Epidermal melanocyte (primary cell): ENCODE measurements around the gene DOCK6.

Source experiments
- DNase-seq: peaks from one replicate; pipeline ENCODE4 v3.0.0; 2011; ENCODE audit warnings: low spot score; ENCODE audit not compliant: insufficient read length

Gene DOCK6

DNA sequence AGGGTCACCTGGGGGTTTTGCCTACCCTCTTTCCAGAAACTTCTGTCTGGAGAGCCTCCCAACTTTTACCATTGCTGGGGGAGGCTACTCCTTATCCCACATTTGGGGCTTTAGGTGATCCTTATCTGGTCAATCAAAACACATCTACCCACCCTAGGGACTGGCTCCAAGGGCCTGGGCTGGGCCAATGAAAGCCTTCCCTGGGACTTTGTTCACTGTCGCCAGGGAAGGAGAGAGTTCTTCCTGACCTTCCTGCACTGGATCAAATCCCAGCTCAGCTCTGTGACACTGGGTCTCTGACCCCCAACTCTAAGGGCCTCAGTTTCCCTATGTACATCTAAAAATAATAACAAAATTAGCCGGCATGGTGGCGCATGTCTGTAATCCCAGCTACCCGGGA, 11.1 kb downstream of the DOCK6 start:
- no peak for DNase-seq

DNA sequence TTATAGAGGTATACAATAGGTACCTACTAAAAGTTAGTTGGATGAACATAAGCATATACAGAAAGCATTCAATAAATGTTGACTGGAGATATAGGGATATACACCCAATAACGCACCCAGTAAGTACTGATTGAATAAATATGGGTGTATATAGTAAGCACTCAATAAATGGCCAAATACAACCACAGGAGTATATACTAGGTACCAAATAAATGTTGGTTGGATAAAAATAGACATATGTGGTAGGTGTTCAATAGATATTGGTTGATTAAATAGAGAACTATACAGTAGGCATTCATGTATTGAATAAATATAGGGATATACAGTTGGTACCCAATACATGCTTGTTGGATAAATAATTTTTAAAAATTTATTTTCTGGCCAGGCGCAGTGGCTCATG, 13.5 kb downstream of the DOCK6 start:
- no peak for DNase-seq

DNA sequence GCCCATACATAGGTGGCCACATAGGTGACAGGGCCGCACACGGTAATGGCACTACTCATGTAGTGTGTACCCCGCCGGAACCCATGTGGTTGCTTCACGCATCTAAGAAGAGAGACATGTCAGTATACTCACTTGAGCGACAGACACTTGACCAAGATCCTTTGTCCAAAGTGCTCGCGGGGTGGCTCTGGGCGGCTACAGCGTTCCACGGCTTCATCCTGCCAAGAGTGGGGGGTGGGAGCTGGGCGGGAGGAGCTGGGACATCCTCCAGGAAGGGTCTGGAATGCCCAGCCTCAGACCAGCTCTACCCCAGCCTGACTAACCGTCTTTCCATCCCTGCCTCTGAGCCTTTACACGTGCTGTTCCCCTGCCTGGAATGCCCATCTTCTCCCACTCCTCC, 14.4 kb downstream of the DOCK6 start:
- DNase-seq = no peak

DNA sequence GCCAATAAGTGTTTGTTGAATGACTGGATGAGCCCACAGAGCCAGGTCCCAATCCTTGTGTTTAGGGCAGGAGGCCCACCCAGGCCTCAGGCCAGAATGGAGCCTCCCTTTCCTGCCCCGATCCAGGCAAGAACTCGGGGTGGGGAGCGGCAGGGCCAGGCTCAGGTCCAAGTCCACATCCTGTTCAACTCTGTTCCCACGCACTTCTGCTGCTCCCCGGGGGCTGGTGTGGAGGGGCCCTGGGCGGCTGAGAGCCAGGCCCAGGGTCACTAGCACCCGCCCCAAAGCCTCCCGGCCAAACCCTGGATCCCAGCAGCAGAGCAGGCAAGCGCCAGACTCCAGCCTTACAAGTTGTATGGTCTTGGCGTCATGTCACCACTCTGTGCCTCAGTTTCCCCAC, 14.9 kb downstream of the DOCK6 start:
- no peak for DNase-seq

DNA sequence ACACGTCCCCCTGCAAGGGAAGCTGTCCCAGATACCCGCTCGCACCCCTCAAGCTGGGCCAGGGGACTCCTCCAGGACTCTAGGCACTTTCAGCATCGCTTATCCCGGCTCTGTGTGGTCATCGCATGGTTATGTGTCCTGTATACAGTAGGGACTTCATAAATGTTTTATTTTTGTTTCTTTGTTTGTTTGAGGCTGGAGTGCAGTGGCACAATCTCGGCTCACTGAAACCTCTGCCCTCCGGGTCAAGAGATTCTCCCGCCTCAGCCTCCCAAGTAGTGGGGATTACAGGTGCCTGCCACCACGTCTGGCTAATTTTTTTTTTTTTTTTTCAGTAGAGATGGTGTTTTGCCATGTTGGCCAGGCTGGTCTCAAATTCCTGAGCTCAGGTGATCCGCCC, 15.4 kb downstream of the DOCK6 start:
- DNase-seq = no peak

DNA sequence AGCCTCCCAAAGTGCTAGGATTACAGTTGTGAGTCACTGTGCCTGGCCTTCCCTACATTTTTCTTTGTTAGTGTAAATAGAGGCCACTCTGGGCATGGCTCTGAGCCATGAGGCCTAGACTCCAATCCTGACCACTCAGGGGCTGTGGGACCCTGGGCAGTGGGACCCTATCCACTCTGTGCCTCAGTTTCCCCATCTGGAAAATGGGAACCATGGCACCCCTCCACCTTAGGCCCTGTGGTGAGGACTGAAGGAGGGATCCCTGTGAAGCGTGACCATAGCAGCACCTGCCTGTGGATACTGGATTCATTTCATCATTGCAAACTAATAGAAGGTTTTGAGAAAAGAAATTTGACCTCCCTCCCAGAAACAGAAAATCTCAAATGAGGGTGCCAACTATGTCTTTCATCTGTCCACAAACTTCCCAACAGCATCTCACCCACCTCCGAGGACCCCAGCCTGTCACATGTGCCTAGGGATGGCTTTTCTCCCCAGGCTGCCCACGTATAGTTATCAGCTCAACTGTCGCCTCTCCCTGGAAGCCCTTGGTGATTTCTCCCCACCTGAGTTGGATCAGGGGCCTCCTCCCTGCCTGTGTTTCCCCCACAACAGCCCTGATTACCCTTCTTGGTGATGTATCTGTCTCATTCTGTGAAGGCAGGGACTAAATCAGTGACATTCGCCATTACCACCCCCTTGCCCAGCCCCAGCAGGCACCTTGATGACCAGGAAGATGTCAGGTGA, 17.3 kb downstream of the DOCK6 start:
- DNase-seq = no peak

DNA sequence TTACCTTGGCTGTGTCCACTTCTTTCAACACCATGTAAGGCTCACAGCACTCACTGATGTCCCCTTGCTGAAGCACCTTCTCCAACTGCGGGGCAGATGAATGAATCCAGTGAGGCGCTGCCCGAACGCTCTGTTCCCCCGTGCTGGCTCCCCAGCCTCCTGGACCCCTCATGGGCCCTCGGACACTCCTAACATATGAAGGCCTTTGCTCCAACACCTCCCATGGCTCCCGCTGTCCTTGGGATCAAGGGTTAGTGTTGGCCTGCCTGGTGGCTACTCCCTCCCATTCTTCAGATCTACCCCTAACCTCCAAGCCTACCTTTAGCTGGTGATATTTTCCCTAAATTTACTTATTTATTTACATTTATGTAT, 18.5 kb downstream of the DOCK6 start:
- no peak for DNase-seq

DNA sequence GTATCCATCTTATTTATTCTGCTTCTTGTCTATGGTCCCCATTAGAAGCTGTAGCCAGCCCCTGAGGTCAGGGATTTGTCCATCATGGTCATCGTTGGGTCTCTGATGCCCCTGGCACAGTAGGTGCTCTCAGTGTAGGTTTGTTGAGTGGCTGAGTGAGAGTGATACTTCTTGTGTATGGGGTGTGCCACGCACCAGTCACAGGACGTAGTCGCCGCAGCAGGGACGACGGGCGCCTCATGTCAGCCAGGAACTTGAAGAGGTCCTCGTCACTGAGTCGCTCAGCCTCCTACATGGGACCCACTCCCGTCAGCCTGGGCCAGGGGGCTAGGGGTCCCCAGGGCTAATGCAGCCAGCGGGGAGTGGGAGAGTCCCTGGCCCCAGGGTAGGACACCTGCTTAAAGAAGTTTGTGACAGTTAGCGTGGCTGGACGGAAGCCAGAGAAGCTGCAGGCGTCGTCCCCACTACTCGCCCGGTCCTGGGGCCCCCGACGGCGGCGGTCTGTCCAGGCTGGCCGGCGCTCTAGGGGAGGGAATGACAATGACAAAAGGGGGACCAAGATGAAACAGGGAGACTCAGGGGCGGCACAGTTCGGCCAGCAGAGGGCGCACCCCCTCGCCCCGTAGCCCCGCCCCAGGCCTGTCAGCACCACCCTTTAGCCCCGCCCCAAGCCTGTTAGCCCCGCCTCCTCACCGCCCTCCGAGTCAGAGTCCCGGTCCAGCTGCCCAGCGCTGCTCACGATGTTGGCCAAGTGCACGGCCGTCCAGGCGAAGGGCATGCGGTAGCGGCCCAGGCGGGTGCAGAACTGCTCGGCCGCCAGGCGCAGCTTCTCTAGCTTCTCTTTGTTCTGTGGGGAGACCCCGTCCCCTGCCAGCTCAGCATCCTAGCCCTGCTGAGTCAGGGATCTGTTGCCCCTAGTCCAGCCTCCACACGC, 19.2 kb downstream of the DOCK6 start:
- peak; percentile 92 for DNase-seq

DNA sequence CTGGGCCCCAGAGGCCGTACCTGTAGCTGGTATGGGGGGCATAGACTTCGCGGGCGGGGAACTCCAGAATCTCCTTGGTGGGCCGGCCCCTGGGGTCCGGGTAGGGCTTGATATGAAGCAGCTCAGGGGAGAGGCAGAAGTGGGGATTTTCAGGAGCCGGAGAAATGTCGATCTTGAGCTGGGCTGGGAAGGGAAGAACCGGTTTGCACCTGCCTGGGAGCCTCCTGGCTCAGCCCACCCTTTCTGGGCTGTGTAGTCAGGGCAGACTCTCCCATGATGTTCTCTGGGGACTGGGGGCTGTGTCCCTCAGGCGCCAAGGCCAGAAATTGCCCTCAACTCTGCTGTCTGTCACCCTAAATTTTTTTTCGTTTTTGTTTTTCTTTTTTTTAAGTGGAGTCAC, 20.3 kb downstream of the DOCK6 start:
- DNase-seq = no peak

DNA sequence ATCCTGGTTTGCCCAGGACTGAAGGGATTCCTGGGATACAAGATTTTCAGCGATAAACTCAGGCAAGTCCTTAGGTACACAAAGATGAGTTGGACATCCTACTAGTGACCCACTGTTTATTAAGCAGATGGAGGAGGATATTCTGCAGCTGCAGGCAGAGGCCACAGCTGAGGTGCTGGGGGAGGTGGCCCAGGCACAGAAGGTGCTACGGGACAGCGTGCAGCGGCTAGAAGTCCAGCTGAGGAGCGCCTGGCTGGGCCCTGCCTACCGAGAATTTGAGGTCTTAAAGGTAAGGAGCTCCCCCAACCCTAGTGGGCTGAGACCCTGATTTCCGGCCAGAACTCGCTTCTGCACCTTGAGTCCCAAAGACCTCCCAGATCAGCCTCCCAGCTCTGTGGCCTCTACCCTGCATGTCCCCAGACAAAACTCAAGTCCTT, 22.3 kb downstream of the DOCK6 start:
- DNase-seq = no peak

DNA sequence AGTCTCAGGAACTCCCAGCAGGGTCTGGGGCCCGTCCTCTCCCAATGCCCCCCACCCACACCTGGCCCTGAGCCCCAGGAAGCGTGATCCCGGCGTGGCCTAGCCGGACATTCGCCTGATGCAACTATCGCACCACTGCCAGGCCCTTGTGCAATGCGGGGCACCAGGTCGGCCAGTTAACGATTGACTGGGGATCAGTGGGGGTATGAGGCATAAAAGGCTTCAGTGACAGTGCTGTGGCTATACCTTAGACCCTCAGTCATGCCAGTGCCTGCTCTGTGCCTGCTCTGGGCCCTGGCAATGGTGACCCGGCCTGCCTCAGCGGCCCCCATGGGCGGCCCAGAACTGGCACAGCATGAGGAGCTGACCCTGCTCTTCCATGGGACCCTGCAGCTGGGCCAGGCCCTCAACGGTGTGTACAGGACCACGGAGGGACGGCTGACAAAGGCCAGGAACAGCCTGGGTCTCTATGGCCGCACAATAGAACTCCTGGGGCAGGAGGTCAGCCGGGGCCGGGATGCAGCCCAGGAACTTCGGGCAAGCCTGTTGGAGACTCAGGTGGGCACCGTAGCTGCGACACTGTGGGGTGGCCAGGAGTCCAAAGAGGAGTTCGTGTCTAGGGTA, 22.8 kb downstream of the DOCK6 start, which contains the start of gene ANGPTL8:
ANGPTL8 (plus strand) TSS at position 243 of the 624 bp plus-strand sequence; CDS start at position 262, 19 bp downstream.
- no peak for DNase-seq

DNA sequence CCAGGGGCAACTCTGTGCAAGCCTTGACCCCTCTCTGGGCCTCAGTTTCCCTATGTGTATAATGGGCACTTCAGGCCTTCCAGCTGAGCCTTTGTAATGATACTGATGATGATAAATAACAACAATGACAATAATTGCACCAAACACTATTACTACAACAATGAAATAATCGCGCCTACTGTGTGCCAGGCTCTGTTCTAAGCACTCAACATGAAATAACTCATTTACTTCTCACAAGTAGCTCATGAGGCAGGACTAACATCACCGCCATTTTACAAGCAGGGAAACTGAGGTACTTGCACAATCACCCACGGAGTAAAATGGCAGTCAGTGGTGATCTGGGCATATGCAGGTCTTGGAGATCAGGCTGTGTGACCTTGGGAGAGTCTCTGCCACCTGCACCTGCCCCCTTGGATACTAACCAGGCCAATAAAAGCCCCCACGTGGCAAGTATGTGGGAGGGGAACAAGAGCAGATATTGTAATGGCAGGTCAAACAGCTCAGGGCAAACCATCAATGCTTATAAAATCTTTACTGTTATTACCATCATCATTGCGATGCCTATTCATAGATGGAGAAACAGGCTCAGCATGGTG, 23.4 kb downstream of the DOCK6 start:
- DNase-seq = no peak

DNA sequence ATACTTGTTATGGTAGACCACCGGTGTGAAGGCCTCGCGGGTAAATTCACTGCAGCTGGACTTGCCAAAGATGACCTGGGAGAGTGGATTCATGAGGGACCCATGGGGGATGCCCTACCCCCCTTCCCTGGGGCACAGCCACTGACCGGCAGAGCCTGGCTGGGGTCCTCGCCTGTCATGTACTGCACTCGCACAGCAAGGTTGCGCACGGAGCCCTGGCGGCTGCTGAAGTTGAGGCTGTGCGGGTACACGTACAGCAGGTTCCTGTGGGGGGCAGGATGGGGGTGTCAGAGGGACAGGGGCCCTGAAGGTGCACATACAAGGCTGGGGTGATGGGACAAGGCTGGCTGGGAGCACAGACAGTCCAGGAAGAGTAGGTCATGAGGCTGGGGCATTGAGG, 24.3 kb downstream of the DOCK6 start:
- DNase-seq = no peak

DNA sequence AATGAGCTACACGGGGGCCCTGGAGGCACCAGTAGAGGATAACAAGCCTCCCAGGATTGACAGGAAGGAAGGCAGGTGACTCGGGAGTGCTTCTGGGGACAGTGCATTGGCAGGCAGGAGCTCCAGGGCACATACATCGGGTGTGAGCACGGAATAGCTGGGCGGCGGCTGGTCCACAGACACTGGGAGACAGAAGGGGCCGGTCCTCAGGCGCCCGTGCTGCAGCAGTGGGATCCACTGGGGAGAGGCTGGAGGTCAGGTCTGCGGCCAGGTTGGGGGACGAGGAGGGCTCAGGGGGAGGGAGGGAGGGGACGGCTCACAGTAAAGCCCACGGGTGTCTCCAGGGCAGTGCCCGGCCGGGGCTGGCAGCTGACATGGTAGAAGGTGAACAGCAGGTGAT, 25.0 kb downstream of the DOCK6 start:
- no peak for DNase-seq

DNA sequence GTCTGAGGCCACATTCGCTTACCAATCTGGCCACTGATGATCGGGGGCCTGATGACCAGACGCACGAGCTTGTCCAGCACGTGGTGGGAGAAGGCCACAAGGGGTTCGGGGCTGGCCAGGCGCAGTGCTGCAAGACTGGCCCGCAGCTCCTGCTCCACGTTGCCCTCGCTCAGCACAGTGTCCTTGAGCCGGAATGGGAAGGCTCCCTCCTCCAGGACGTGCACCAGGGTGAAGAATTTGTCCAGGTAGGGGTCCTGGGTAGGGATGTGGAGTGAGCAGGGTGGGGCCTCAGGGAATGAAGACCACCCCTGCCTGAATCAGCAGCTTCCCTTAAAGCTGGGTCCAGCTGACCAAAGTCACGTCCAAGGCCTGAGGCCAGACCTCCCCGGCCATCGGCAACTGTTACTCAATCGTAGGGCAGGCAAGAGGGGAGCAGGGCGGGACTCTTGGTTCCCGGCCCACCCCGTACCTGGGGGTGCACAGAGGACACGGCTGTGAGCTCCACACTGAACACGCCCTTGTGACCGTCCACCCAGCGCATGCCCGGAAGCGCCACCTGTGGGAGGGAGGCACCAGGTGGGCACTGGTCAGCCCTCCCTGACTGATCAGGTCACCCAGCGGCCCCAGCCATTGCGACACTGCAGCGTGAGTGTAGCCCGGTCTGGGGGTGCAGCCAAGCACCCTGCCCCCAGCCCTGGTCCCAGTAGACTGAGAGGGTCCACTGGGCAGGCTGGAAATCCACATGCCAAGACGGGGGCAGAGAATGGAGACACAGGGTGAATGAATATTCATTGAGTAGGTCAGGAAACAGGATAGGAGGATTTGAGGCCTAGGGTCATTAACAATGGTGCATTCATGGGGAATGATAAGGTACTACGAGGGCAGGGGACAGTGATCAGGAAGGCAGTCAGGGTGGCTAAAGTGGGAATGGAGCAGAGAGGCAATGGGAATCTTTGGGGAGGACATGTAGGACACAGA, 25.7 kb downstream of the DOCK6 start:
- DNase-seq = no peak

DNA sequence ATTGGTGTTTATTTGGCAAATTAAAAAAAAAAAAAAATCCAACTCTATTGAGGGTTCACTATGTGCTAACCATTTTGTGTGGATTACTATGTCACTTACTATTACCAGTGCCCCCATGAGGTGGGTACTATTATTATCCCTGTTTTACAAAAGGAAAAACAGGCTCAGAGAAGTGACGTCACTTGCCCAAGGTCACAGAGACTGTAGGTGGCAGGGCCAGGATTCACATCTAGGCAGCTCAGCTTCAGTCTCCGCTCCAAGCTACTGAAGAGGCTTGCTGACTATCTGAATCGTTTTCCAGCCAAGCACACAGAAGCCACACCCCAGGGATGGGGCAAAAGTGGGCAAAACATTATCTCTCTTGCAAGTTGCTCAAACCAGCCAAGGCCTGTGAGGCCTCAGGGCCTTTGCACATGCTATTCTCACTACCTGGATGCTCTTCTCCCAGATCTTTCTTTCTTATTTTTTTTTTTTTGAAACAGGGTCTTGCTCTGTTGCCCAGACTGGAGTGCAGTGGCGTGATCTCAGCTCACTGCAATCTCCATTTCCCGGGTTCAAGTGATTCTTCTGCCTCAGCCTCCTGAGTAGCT, 27.7 kb downstream of the DOCK6 start:
- DNase-seq = no peak

DNA sequence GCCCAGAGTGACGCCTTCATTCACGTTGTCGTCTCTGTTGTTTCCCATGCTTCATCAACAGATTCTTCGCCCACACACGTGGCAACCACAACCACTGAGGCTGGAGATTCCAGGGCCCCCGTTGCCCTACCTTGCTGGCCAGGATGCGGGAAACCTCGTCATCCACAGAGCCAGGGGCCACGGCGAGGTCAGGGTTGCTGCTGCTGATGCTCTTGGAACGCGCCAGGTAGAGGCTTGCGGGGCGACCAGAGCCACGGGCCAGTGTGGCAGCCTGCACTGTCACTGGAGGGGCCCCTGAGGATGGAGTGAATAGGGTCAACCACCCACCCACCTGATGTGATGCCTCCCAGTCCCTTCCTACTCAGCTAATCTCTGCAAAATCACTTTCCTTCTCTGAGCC, 29.3 kb downstream of the DOCK6 start:
- no peak for DNase-seq

DNA sequence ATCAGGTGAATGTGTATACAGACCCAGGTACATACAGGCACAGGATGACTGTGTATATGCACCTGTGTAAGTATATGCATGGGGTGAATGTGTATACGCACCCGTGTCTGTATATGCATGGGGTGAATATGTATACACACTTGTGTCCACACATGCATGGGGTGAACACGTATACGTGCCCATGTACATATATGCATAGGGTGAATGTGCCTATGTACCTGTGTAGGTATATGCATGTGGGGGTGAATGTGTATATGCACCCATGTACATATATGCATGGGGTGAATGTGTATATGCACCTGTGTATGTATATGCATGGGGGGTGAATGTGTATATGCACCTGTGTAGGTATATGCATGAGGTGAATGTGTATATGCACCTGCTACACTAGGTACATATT, 29.8 kb downstream of the DOCK6 start:
- DNase-seq = no peak

DNA sequence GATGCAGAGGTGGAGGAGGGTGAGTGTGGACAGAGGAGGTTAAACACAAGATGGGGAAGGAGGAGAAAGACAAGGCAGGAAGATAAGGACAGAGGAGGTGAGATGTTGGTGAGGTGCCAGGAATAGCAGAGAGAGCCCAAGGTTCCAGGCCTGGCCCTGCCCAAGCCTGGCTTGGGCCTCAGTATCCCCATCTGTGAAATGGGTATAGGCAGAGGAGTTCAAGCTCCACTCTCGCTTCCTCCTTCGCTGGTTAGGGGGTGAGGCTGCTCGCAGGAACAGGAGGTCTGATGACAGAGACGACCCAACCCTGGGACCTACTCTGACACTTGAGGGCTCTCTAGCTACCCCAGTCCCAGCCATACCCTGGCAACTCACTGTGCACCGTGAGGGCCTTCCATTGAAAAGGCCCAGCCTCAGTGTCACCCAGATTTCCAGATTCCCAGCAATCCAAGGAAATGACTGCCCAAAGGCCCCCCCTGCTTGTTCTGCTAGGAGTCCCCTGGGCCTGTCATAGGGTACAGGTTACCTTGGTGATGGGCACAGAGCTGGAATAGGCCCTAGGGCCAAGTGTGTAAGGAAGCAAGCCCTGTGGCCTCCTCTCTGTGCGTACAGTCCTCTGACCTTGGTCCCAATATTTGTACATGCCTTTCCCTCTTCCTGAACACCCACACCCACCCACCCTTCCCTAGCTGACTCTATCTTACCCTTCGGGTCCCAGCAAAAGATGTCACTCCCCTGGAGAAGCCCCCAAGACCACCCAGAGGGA, 31.5 kb downstream of the DOCK6 start:
- DNase-seq = no peak
